H9 (cell line): ENCODE measurements around the gene TNPO3. TPM values are rescaled to one million over a fixed set of nuclear protein-coding genes. Genes with fewer than 3 reads are reported as not detected.

Experiments used
- DNase-seq: peaks from one replicate; pipeline ENCODE4 v3.0.0-alpha.2; 2017
- H2AFZ ChIP-seq: one replicate; pipeline ENCODE4 v1.6.1; 2013; ENCODE audit warnings: mild to moderate bottlenecking, low read length, control low read depth, moderate library complexity
- H2AK5ac ChIP-seq: 2 replicates; pipeline ENCODE4 v1.6.1; 2013; ENCODE audit warnings: low read length, control low read depth, mixed read lengths; ENCODE audit not compliant: insufficient read length
- H2BK120ac ChIP-seq: one replicate; pipeline ENCODE4 v1.6.1; 2013; ENCODE audit warnings: low read depth, mild to moderate bottlenecking, low read length, control low read depth, inconsistent platforms; ENCODE audit not compliant: poor library complexity, severe bottlenecking
- H2BK12ac ChIP-seq: 2 replicates; pipeline ENCODE4 v1.6.1; 2013; ENCODE audit warnings: low read length, control low read depth, mixed read lengths, low read depth; ENCODE audit not compliant: insufficient read length
- H2BK15ac ChIP-seq: 2 replicates; pipeline ENCODE4 v1.6.1; 2013; ENCODE audit warnings: low read depth, low read length, control low read depth
- H2BK20ac ChIP-seq: one replicate; pipeline ENCODE4 v1.6.1; 2013; ENCODE audit warnings: low read depth, mild to moderate bottlenecking, low read length, control low read depth, inconsistent platforms; ENCODE audit not compliant: poor library complexity, severe bottlenecking
- H2BK5ac ChIP-seq: 2 replicates; pipeline ENCODE4 v1.6.1; 2013; ENCODE audit warnings: low read length, control low read depth, mixed read lengths; ENCODE audit not compliant: insufficient read length
- H3K14ac ChIP-seq: 2 replicates; pipeline ENCODE4 v1.6.1; 2013; ENCODE audit warnings: low read length, control low read depth; ENCODE audit not compliant: insufficient read depth
- H3K18ac ChIP-seq: 2 replicates; pipeline ENCODE4 v1.6.1; 2013; ENCODE audit warnings: low read depth, mild to moderate bottlenecking, mixed read lengths, low read length, control low read depth; ENCODE audit not compliant: insufficient read length
- H3K23ac ChIP-seq: 2 replicates; pipeline ENCODE4 v1.6.1; 2013; ENCODE audit warnings: low read length, control low read depth, mixed read lengths, low read depth; ENCODE audit not compliant: insufficient read length
- H3K23me2 ChIP-seq: 2 replicates; pipeline ENCODE4 v1.6.1; 2013; ENCODE audit warnings: low read depth, mild to moderate bottlenecking, mixed read lengths, low read length, control low read depth; ENCODE audit not compliant: insufficient read length, poor library complexity, severe bottlenecking
- H3K27ac ChIP-seq: 2 replicates; pipeline ENCODE4 v1.5.1; 2013; ENCODE audit warnings: low read length, control low read depth, mixed read lengths, low read depth; ENCODE audit not compliant: insufficient read length
- H3K27me3 ChIP-seq: 2 replicates; pipeline ENCODE4 v1.6.1; 2013; ENCODE audit warnings: low read length, control low read depth, inconsistent platforms; ENCODE audit not compliant: insufficient read depth
- H3K4ac ChIP-seq: 2 replicates; pipeline ENCODE4 v1.6.1; 2013; ENCODE audit warnings: low read depth, mild to moderate bottlenecking, control low read depth, inconsistent platforms, low read length, moderate library complexity
- H3K4me1 ChIP-seq: 2 replicates; pipeline ENCODE4 v1.6.1; 2013; ENCODE audit warnings: low read length, control low read depth, inconsistent platforms; ENCODE audit not compliant: insufficient read depth
- H3K4me2 ChIP-seq: 2 replicates; pipeline ENCODE4 v1.6.1; 2013; ENCODE audit warnings: low read length, control low read depth, mixed read lengths; ENCODE audit not compliant: insufficient read length, insufficient read depth
- H3K56ac ChIP-seq: 2 replicates; pipeline ENCODE4 v1.6.1; 2013; ENCODE audit warnings: low read depth, mild to moderate bottlenecking, mixed read lengths, low read length, control low read depth; ENCODE audit not compliant: insufficient read length
- H3K79me1 ChIP-seq: 2 replicates; pipeline ENCODE4 v1.6.1; 2013; ENCODE audit warnings: low read depth, mild to moderate bottlenecking, moderate library complexity, low read length, control low read depth, inconsistent platforms; ENCODE audit not compliant: insufficient read depth, poor library complexity, severe bottlenecking
- H3K79me2 ChIP-seq: 2 replicates; pipeline ENCODE4 v1.6.1; 2013; ENCODE audit warnings: low read length, control low read depth, inconsistent platforms; ENCODE audit not compliant: insufficient read depth
- H3K9ac ChIP-seq: 2 replicates; pipeline ENCODE4 v1.6.1; 2013; ENCODE audit warnings: low read length, control low read depth, mixed read lengths; ENCODE audit not compliant: insufficient read length; ENCODE audit errors: extremely low read depth
- H3K9me3 ChIP-seq: one replicate; pipeline ENCODE4 v1.6.1; 2013; ENCODE audit warnings: low read depth, low read length, inconsistent platforms; ENCODE audit not compliant: control insufficient read depth
- H3T11ph ChIP-seq: one replicate; pipeline ENCODE4 v1.6.1; 2013; ENCODE audit warnings: mild to moderate bottlenecking, low read length, control low read depth, inconsistent platforms
- H4K20me1 ChIP-seq: one replicate; pipeline ENCODE4 v1.6.1; 2013; ENCODE audit not compliant: control insufficient read depth, insufficient read length, insufficient read depth
- H4K5ac ChIP-seq: 2 replicates; pipeline ENCODE4 v1.6.1; 2013; ENCODE audit warnings: low read depth, mild to moderate bottlenecking, mixed read lengths, low read length, control low read depth; ENCODE audit not compliant: insufficient read length
- H4K8ac ChIP-seq: replicated peaks from 2 replicates; pipeline ENCODE4 v1.6.1; 2013; ENCODE audit warnings: low read length, control low read depth, mixed read lengths, low read depth; ENCODE audit not compliant: insufficient read length
- H4K91ac ChIP-seq: 2 replicates; pipeline ENCODE4 v1.6.1; 2013; ENCODE audit warnings: low read depth, mild to moderate bottlenecking, moderate library complexity, mixed read lengths, low read length, control low read depth; ENCODE audit not compliant: insufficient read length
- H3K27ac Mint-ChIP-seq, 3 experiments: 2 replicates in 2 of 3; 3 replicates in 1 of 3; pipeline ENCODE4 v1.8.0; 2020 to 2021; ENCODE audit warnings: mixed read lengths in 3 of 3, mild to moderate bottlenecking in 1 of 3, moderate library complexity in 1 of 3
- H3K27me3 Mint-ChIP-seq: 2 replicates; pipeline ENCODE4 v1.8.0; 2021; ENCODE audit warnings: low read depth, mild to moderate bottlenecking, moderate library complexity, mixed read lengths
- H3K36me3 Mint-ChIP-seq, 3 experiments: 2 replicates in 2 of 3; 3 replicates in 1 of 3; pipeline ENCODE4 v1.8.0; 2020 to 2021; ENCODE audit warnings: low read depth in 3 of 3, mixed read lengths in 3 of 3; ENCODE audit not compliant: insufficient read depth in 1 of 3
- H3K4me1 Mint-ChIP-seq, 2 experiments: 2 replicates each; pipeline ENCODE4 v1.8.0; 2020; ENCODE audit warnings: mixed read lengths in 2 of 2
- H3K4me3 Mint-ChIP-seq, 2 experiments: 2 replicates in 1 of 2; 3 replicates in 1 of 2; pipeline ENCODE4 v1.8.0; 2020 to 2021; ENCODE audit warnings: mild to moderate bottlenecking in 2 of 2, mixed read lengths in 2 of 2, moderate library complexity in 1 of 2
- H3K9me3 Mint-ChIP-seq, 2 experiments: 2 replicates in 1 of 2; 3 replicates in 1 of 2; pipeline ENCODE4 v1.8.0; 2020; ENCODE audit warnings: mild to moderate bottlenecking in 2 of 2, mixed read lengths in 2 of 2, moderate library complexity in 1 of 2
- whole genome bisulfite sequencing: extraction: QIAGEN DNeasy Blood & Tissue Kit; methylation state at CpG from one replicate; pipeline ENCODE4 v1.1.7; 2013; ENCODE audit warnings: missing lambda C conversion rate, low lambda C conversion rate, mixed read lengths; ENCODE audit not compliant: insufficient read length; ENCODE audit errors: extremely low coverage; 5-methylcytosine and 5-hydroxymethylcytosine counted together
- total RNA-seq: library from RNA; stranded (reverse); gene quantifications from 2 replicates; pipeline ENCODE4 v1.2.1, GENCODE V29; 2021
- TF ChIP-seq, protein P1 (sequence below): fragments of 200-600 bp; sonication (generic); conservative IDR thresholded peaks from 3 replicates; pipeline ENCODE4 v1.8.0; 2021; ENCODE audit warnings: antibody characterized with exemption, mild to moderate bottlenecking

TNPO3 gene
- total RNA-seq, 1 experiment from 2014 or later, result 90.1 TPM

DNA sequence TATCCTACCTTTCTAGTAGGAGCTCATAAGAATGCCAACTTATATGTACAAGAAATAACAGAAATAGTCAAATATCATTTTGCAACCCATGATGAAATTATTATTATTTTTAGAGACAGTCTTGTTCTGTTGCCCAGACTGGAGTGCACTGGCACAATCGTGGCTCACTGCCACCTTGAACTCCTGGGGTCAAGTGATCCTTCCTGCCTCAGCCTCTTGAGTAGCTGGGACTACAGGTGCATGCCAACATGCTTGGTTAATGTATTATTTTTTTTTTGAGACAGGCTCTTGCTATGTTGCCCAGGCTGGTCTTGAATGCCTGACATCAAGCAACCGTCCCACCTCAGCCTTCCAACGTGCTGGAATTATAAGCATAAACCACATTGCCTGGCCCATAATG lies 44.8 kb downstream of the TNPO3 start:
- H3K79me1 ChIP-seq, result peaks cover 3% of the 10 kb centered on the region
- H2BK12ac ChIP-seq, result no peak overlapping the region
- no peak overlapping the region for H2AFZ ChIP-seq
- H2BK120ac ChIP-seq, result no peak overlapping the region
- H2BK15ac ChIP-seq, result no peak overlapping the region
- no peak overlapping the region for H3K4ac ChIP-seq
- H4K8ac ChIP-seq, result no peak overlapping the region
- WGBS, result no CpG with 5 or more reads among the region's 3 CpGs
- H3K27me3 ChIP-seq, result no peaks in the 10 kb centered on the region
- no peak overlapping the region for H3K18ac ChIP-seq
- no peaks in the 10 kb centered on the region for H3K23me2 ChIP-seq
- H3K36me3 Mint-ChIP-seq, result peaks cover 15 to 52% (median 36%) of the 10 kb centered on the region in 3 experiments; a peak in 6 of 7 replicates
- no peaks in the 10 kb centered on the region for H3K4me1 ChIP-seq
- no peak overlapping the region for H3T11ph ChIP-seq
- H3K14ac ChIP-seq, result no peak overlapping the region
- H3K27ac ChIP-seq, result no peak overlapping the region
- no peaks in the 10 kb centered on the region for H3K79me2 ChIP-seq
- H2AK5ac ChIP-seq, result no peak overlapping the region
- H3K9ac ChIP-seq, result no peak overlapping the region
- no peaks in the 10 kb centered on the region for H3K4me1 Mint-ChIP-seq
- H4K20me1 ChIP-seq, result no peaks in the 10 kb centered on the region
- H4K91ac ChIP-seq, result no peak overlapping the region
- H3K23ac ChIP-seq, result no peak overlapping the region
- no peak for DNase-seq
- TF ChIP-seq, protein P1, sequence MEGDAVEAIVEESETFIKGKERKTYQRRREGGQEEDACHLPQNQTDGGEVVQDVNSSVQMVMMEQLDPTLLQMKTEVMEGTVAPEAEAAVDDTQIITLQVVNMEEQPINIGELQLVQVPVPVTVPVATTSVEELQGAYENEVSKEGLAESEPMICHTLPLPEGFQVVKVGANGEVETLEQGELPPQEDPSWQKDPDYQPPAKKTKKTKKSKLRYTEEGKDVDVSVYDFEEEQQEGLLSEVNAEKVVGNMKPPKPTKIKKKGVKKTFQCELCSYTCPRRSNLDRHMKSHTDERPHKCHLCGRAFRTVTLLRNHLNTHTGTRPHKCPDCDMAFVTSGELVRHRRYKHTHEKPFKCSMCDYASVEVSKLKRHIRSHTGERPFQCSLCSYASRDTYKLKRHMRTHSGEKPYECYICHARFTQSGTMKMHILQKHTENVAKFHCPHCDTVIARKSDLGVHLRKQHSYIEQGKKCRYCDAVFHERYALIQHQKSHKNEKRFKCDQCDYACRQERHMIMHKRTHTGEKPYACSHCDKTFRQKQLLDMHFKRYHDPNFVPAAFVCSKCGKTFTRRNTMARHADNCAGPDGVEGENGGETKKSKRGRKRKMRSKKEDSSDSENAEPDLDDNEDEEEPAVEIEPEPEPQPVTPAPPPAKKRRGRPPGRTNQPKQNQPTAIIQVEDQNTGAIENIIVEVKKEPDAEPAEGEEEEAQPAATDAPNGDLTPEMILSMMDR, result no peak
- H3K56ac ChIP-seq, result no peak overlapping the region
- H4K5ac ChIP-seq, result no peak overlapping the region
- no peak overlapping the region for H3K4me3 Mint-ChIP-seq
- no peaks in the 10 kb centered on the region for H3K27me3 Mint-ChIP-seq
- no peak overlapping the region for H3K27ac Mint-ChIP-seq
- H3K4me2 ChIP-seq, result no peak overlapping the region
- H2BK20ac ChIP-seq, result no peak overlapping the region
- H3K9me3 ChIP-seq, result no peaks in the 10 kb centered on the region
- H3K9me3 Mint-ChIP-seq, result no peaks in the 10 kb centered on the region
- H2BK5ac ChIP-seq, result no peak overlapping the region
